ENCODE measurements around the gene GALNT9. TPM values are rescaled to one million over a fixed set of nuclear protein-coding genes. Genes with fewer than 3 reads are reported as not detected.

GALNT9 gene
- polyA plus RNA-seq, 1 donor, result 4.5 TPM

DNA sequence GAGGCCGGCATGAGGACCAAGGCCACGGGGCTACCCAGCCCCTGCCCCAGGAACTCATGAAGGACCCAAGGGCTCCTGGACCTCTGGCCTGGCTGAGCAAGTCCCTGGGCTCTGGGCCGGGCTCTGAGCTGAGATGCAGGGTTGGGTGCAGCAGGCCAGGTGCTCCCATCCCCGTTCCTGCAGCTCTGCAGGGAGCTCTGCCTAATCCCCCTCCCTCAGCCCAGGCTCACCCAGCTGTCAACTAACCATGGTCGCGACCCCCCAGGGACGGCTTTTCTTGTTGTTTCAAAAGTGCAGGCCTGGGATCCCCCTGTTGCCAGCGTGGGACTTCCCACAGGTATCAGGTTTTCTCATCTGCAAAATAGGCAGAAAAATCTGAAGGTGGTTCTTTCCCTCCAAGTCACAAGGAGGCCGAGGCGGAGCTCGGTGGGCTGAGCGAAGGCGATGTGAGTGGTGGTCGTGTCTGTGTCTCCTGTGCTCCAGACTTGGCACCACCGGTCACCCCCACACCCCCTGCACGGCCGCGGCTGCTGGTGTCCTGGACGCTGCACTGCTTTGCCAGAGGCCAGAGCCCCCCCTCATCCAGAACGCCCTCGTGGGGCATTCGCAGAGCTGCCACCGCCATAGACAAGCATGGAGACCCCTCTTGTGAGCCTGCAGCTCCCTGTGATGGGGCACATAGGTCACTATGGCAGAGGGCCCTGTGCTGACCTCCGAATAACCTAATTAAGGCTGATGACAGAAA, 22.5 kb upstream of the GALNT9 start:
- DNase-seq, result no peak
- Histone ChIP-seq H3K4me3 (ENCODE audit: low read length) (no peak overlapping the region), H3K27ac (ENCODE audit: low read length) (no peak overlapping the region), H3K27me3 (ENCODE audit: control insufficient read depth, insufficient read depth, low read length) (no peaks in the 10 kb centered on the region), H3K9me3 (ENCODE audit: control insufficient read depth, low read depth, low read length) (no peaks in the 10 kb centered on the region), H3K36me3 (ENCODE audit: control insufficient read depth, insufficient read depth, low read length) (no peaks in the 10 kb centered on the region), H3K4me1 (ENCODE audit: control insufficient read depth, insufficient read depth, low read length) (no peaks in the 10 kb centered on the region)
- WGBS (ENCODE audit: insufficient coverage, low lambda C conversion rate), result no CpG with 5 or more reads among the region's 24 CpGs

DNA sequence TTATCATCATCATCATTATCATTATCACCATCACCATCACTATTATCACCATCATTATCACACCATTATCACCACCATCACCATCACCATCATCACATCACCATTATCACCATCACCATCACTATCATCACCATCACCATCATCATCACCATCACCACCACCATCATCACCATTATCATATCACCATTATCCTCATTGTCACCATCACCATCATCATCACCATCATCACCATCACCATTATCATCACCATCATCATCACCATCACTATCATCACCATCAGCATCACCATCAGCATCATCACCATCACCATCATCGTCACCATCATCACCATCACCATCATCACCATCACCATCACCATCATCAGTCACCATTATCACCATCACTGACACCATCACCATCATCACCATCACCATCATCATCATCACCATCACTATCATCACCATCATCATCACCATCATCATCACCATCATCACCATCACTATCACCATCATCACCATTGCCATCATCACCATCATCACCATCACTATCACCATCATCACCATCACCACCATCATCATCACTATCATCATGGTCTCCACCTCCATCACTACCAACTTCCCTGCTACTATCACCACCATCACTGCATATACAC, 20.2 kb upstream of the GALNT9 start:
- H3K27me3 ChIP-seq (ENCODE audit: control insufficient read depth, insufficient read depth, low read length), result peaks cover 15% of the 10 kb centered on the region
- DNase-seq, result no peak
- no CpG with 5 or more reads among the region's 1 CpG for WGBS (ENCODE audit: insufficient coverage, low lambda C conversion rate)
- no peak overlapping the region for H3K27ac ChIP-seq (ENCODE audit: low read length)
- H3K9me3 ChIP-seq (ENCODE audit: control insufficient read depth, low read depth, low read length), result no peaks in the 10 kb centered on the region
- no peaks in the 10 kb centered on the region for H3K4me1 ChIP-seq (ENCODE audit: control insufficient read depth, insufficient read depth, low read length)
- H3K36me3 ChIP-seq (ENCODE audit: control insufficient read depth, insufficient read depth, low read length), result no peaks in the 10 kb centered on the region
- H3K4me3 ChIP-seq (ENCODE audit: low read length), result no peak overlapping the region

DNA sequence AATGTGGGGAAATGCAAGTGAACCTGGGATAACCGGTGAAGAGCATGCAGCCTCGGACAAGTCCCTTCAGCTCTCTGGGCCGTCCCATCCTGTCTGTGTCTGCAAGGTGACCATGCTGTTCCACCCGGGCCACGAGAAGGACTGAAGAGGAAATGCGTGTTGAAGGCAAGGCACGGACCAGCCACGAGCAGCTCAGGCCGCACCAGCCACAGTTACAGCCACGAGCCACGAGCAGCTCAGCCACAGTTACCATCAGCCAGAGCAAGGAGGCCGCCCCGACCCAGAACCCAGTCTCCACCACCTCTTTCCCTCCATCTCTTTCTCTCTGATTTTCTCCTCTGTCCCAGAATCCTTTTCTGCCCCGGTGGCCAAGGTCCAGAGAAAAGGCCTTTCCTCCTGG, 18.8 kb upstream of the GALNT9 start:
- no peaks in the 10 kb centered on the region for H3K4me1 ChIP-seq (ENCODE audit: control insufficient read depth, insufficient read depth, low read length)
- H3K36me3 ChIP-seq (ENCODE audit: control insufficient read depth, insufficient read depth, low read length), result no peaks in the 10 kb centered on the region
- H3K9me3 ChIP-seq (ENCODE audit: control insufficient read depth, low read depth, low read length), result no peaks in the 10 kb centered on the region
- DNase-seq, result no peak
- peaks cover 25% of the 10 kb centered on the region for H3K27me3 ChIP-seq (ENCODE audit: control insufficient read depth, insufficient read depth, low read length)
- H3K27ac ChIP-seq (ENCODE audit: low read length), result no peak overlapping the region
- H3K4me3 ChIP-seq (ENCODE audit: low read length), result no peak overlapping the region
- no CpG with 5 or more reads among the region's 14 CpGs for WGBS (ENCODE audit: insufficient coverage, low lambda C conversion rate)

DNA sequence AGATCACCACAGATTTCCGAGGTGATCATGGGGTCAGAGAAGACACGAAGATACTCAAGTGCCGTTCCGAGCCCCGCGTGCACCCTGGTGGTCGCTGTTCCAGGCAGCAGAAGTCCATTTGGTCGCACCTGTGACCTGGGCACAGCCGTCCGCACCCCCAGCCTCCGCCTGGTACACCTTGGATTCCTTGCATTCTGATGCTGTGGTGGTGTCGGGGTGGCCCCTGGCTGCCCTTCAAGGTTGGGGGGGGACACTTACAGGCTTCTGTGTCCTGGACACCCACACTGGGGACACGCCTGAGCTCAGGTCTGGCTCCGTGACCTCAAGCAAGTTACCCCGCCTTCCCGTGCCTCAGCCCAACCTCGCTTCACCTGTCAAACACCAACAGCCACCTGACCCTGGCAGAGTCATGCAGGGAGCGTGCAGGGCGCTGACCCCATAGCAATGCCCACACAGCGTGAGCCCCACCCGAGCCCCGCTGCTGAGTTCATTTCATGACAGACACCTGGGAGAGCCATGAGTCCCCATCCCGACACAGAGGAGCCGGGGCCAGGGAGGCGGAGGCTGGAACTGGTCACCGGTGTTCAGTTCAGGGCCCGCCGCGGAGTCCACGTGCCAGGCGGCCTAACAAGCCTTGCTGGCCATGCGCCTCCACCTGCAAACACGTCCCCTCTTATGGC, 17.9 kb upstream of the GALNT9 start:
- H3K4me1 ChIP-seq (ENCODE audit: control insufficient read depth, insufficient read depth, low read length), result no peaks in the 10 kb centered on the region
- H3K36me3 ChIP-seq (ENCODE audit: control insufficient read depth, insufficient read depth, low read length), result no peaks in the 10 kb centered on the region
- no peak overlapping the region for H3K4me3 ChIP-seq (ENCODE audit: low read length)
- no CpG with 5 or more reads among the region's 33 CpGs for WGBS (ENCODE audit: insufficient coverage, low lambda C conversion rate)
- no peak for DNase-seq
- no peaks in the 10 kb centered on the region for H3K9me3 ChIP-seq (ENCODE audit: control insufficient read depth, low read depth, low read length)
- H3K27me3 ChIP-seq (ENCODE audit: control insufficient read depth, insufficient read depth, low read length), result peaks cover 26% of the 10 kb centered on the region
- H3K27ac ChIP-seq (ENCODE audit: low read length), result no peak overlapping the region

DNA sequence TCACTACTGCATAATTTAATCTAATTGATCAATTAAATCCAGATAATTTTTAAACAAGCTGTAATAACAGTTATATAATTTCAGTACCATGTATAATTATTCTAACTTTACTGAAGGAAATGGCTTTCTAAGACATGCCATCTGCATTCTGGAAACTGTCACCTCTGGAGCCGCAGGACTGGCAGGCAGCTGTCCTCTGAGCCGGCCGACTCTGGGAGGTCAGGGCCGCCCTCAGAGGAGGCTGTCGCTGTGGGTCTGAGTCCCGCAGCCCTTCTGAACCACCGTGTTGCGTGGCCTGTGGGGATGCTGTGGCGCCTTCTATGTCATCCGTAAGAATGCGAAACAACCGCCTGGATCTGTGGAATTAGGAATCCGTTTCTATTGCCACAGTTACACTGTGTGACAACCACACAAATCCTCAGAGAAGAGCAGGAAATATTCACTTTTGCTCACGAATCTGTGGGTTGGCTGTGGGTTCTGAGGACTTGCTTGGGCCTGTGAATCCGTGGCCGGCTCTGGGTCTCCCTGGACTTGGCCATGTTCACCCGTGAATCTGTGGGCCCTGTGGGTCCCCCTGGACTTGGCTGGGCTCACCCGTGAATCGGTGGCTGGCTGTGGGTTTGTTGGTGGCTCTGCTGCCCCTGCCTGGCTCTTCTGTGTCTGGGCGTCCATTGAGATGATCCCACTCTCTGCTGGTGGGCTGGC, 17.2 kb upstream of the GALNT9 start:
- H3K36me3 ChIP-seq (ENCODE audit: control insufficient read depth, insufficient read depth, low read length), result no peaks in the 10 kb centered on the region
- no peak overlapping the region for H3K4me3 ChIP-seq (ENCODE audit: low read length)
- H3K4me1 ChIP-seq (ENCODE audit: control insufficient read depth, insufficient read depth, low read length), result no peaks in the 10 kb centered on the region
- no peaks in the 10 kb centered on the region for H3K9me3 ChIP-seq (ENCODE audit: control insufficient read depth, low read depth, low read length)
- H3K27ac ChIP-seq (ENCODE audit: low read length), result no peak overlapping the region
- WGBS (ENCODE audit: insufficient coverage, low lambda C conversion rate), result no CpG with 5 or more reads among the region's 20 CpGs
- peaks cover 26% of the 10 kb centered on the region for H3K27me3 ChIP-seq (ENCODE audit: control insufficient read depth, insufficient read depth, low read length)
- no peak for DNase-seq

DNA sequence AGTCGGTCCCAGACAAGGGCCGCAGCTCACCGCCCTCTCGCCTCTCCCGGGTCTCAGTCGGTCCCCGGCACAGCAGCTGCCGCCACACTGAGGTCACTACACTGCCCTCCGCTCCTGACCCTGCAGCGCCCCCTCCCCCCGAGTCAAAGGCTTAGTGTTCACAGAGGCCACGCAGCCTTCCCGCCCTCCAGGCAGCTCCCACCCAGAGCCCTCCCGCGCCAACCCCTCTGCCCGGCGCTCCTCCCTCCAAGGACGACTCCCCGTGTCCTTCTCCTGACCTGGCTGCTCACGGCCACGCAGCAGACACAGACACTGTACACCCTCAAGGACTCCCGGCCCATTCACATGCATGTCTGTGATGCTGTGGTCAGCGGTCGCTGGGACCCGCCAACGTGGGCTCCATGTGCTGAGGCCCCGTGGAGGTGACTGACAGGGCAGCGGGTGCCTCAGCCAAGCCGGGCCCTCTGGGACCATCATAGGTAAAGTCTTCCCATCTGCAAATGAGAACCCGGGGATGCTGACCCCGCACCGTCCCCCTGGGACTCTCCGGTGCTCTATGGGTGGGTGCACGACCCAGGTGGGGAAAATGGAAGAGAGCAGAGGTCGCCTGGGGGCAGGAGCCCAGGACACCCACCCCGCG, 16.3 kb upstream of the GALNT9 start:
- WGBS (ENCODE audit: insufficient coverage, low lambda C conversion rate), result no CpG with 5 or more reads among the region's 37 CpGs
- H3K27me3 ChIP-seq (ENCODE audit: control insufficient read depth, insufficient read depth, low read length), result peaks cover 29% of the 10 kb centered on the region
- no peaks in the 10 kb centered on the region for H3K4me1 ChIP-seq (ENCODE audit: control insufficient read depth, insufficient read depth, low read length)
- peaks cover 3% of the 10 kb centered on the region for H3K9me3 ChIP-seq (ENCODE audit: control insufficient read depth, low read depth, low read length)
- no peak overlapping the region for H3K27ac ChIP-seq (ENCODE audit: low read length)
- no peak for DNase-seq
- no peak overlapping the region for H3K4me3 ChIP-seq (ENCODE audit: low read length)
- H3K36me3 ChIP-seq (ENCODE audit: control insufficient read depth, insufficient read depth, low read length), result no peaks in the 10 kb centered on the region

DNA sequence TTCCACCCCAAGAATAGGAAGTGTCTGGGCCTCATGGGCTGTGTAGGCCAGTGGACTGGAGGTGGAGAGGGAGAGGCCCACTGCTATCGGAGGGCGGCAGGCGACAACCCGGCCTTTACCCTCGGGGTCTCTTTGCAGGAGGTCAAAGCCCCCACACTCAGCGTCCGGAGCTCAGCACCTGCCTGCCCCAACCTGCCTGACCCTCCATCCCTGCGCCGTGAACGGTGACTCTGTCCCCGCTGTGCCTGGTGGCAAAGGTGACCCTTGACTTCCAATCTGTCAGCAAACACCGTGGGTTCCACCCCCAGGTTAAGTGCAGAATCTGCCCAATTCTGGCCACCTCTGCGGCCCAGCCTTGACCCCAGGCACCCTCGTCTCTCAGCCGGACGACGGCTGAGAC, 15.7 kb upstream of the GALNT9 start:
- Histone ChIP-seq H3K36me3 (ENCODE audit: control insufficient read depth, insufficient read depth, low read length) (no peaks in the 10 kb centered on the region), H3K27me3 (ENCODE audit: control insufficient read depth, insufficient read depth, low read length) (peaks cover 29% of the 10 kb centered on the region), H3K9me3 (ENCODE audit: control insufficient read depth, low read depth, low read length) (peaks cover 5% of the 10 kb centered on the region), H3K4me1 (ENCODE audit: control insufficient read depth, insufficient read depth, low read length) (no peaks in the 10 kb centered on the region), H3K27ac (ENCODE audit: low read length) (no peak overlapping the region), H3K4me3 (ENCODE audit: low read length) (no peak overlapping the region)
- no peak for DNase-seq
- WGBS (ENCODE audit: insufficient coverage, low lambda C conversion rate), result no CpG with 5 or more reads among the region's 17 CpGs

DNA sequence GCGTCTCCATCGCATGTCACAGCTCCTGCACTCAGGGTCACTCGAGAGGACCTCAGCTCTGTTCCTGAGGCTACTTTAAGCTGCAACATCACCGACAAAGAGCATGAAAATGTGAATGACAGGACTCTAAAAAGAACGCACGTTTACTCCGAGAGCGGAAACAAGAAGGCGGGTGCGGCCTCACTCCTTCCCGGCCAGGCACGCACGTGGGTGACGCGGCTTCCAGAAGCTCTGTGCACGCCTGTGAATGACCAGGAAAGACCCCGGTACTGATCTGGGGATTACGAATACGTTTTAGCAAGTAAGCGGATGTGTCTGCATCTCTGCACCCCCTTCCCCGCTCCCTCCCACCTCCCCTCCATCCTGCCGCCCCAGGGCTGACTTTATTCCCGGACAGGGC, 15.2 kb upstream of the GALNT9 start:
- Histone ChIP-seq H3K4me3 (ENCODE audit: low read length) (no peak overlapping the region), H3K27ac (ENCODE audit: low read length) (no peak overlapping the region), H3K9me3 (ENCODE audit: control insufficient read depth, low read depth, low read length) (peaks cover 5% of the 10 kb centered on the region), H3K4me1 (ENCODE audit: control insufficient read depth, insufficient read depth, low read length) (no peaks in the 10 kb centered on the region), H3K27me3 (ENCODE audit: control insufficient read depth, insufficient read depth, low read length) (peaks cover 29% of the 10 kb centered on the region), H3K36me3 (ENCODE audit: control insufficient read depth, insufficient read depth, low read length) (no peaks in the 10 kb centered on the region)
- WGBS (ENCODE audit: insufficient coverage, low lambda C conversion rate), result no CpG with 5 or more reads among the region's 23 CpGs
- DNase-seq, result no peak

DNA sequence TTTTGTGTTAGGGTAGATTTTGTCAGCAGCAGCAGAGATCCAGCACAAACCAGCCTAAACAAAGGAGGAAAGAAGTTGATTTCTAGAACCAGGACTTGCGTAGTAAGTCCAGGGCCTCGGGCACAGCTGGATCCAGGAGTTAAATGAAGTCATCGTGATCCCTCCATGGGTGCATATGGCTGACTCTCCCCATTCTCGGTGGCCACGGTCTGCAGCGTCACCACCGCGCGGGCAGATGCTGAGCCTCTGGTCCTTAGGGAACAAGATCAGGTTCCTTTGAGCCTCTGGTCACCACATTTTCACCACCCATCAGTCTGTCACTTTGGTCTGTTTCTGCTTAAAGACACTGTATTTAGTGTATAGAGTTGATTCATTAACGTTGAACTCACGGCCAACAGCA, 14.8 kb upstream of the GALNT9 start:
- H3K4me3 ChIP-seq (ENCODE audit: low read length), result no peak overlapping the region
- H3K27ac ChIP-seq (ENCODE audit: low read length), result no peak overlapping the region
- peaks cover 29% of the 10 kb centered on the region for H3K27me3 ChIP-seq (ENCODE audit: control insufficient read depth, insufficient read depth, low read length)
- H3K36me3 ChIP-seq (ENCODE audit: control insufficient read depth, insufficient read depth, low read length), result no peaks in the 10 kb centered on the region
- DNase-seq, result no peak
- H3K9me3 ChIP-seq (ENCODE audit: control insufficient read depth, low read depth, low read length), result peaks cover 5% of the 10 kb centered on the region
- WGBS (ENCODE audit: insufficient coverage, low lambda C conversion rate), result no CpG with 5 or more reads among the region's 11 CpGs
- no peaks in the 10 kb centered on the region for H3K4me1 ChIP-seq (ENCODE audit: control insufficient read depth, insufficient read depth, low read length)

Data from large intestine (tissue), 3 donors.